ENCODE data around the gene ANKS6.
A peak's percentile ranks its signal among the peaks of the same experiment; 100 is the strongest.

The ANKS6 gene

DNA sequence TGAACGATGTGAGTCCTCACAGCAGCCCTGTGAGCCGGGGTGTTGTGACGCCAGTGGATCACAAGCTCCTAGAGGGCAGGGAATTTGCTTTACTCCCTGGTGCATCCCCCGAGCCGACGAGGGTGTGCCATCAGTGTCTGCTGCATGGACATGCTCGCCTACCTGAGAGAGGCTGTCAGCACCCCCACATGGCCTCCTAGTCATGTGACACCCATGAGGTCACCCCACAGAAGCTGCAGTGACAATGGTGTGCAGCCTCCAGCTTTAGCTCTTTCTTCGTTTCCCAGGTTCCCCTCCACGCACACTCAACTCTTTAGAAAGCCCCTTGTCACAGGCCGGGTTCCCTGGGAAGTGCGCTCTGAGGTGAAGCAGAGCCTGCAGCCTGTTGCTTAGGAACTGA lies 67.9 kb downstream of the ANKS6 start:
- no peak for DNase-seq

DNA sequence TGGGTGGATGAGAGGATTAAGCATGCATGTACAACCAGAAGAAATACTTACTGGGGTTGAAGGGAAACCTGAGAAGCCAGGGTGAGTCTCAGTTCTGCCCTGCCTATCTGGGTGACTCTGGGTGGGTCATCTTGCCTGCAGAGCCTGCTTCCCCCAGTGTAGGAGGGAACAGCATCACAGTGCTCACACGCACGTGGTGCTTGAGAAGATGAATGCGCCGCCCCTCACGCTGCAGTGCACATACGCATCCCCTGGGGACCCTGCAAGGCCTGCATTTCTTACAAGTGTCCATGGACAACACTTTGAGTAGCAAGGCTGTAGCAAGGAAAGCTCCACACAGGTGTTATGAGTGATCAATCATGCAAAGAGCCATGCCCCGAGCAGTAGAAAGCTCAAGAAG lies 68.9 kb downstream of the ANKS6 start:
- no peak for DNase-seq

DNA sequence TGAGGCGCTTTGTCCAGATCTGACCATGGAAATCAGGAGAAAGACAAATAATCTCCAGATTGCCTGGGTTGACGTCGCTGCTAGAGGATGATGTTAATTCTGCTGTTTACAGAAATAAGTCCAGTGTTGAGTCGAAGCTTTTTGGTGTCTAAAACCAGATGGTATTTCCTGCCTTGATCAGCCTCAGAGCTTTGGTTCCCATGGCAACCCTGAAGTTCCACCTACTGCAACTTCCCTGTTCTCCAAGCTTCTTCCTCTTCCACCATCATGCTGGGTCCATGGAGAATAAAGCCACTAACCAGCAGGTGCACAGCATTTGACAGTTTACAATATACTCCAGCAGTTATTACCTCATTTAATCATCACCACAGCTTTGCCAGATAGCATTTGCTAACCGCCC lies 69.6 kb downstream of the ANKS6 start:
- no peak for DNase-seq

DNA sequence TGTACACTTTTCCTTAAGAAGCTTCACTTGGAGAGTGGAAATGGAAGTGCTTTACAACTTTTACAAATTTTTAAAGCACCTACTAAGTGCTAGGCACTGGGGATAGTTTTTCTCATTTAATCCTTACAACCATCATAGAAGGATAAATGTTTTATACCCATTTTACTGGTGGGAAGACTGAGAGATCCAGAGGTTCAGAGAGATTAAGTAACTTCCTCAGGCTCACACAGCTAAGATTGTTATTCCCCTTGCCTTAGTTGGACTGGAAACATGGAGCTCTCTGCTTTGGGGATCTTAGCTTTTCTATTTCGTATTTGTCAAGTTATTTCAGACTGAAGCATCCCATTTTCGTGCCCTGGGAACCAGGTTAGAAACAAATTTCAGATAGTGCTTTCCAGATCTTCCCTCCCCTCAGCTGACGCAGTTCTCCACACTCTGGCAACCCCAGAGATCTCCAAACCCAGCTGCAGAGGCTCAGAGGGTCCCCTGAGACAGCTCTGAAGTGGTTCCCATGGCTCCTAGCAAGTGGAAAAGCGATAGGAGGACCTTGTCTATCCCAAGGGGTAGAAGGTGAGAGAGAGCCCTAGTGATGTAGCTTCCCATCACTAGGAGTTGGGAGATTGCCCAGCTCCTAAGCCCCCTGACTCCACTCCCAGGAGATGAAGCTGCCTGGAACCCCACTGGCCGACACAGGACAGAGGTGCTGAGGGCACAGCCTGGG lies 71.4 kb downstream of the ANKS6 start:
- DNase-seq: no peak

DNA sequence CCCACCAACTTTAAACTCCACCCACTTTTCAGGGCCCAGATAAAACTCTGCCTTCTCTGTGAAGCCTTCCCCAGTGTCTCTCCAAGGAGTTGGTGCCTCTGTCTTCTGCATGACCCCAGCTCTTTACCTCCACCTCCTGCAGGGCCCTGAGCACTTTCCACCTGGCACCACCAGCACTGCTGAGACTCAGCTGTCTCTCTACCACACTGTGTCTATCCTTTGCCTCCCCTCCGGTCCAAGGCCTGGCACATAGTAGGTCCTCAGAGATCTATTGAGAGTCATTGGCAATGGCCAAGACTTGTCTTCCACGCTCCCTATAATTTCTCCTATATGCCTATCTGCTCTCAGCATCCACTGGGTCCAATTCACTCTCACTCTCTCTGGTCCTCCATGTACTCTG lies 74.7 kb downstream of the ANKS6 start:
- no peak for DNase-seq

DNA sequence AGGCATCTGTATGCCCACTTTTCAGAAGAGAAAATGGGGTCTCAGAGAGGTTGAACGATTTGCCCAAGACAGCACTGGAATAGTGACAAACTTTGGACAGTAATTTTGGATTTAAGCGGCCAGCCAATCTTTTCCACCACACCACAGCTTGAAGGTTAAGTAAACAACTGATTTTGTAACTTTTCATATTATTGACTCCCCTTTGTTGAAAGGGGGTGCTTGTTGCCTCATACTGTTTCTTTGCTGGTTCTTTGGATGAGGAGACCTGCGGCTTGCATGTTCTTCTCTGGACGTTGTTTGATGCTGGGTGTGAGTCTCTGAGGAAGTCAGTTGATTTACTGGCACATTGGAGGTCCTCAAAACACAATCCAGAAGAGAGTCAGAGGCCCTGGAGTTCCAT lies 76.0 kb downstream of the ANKS6 start:
- no peak for DNase-seq

DNA sequence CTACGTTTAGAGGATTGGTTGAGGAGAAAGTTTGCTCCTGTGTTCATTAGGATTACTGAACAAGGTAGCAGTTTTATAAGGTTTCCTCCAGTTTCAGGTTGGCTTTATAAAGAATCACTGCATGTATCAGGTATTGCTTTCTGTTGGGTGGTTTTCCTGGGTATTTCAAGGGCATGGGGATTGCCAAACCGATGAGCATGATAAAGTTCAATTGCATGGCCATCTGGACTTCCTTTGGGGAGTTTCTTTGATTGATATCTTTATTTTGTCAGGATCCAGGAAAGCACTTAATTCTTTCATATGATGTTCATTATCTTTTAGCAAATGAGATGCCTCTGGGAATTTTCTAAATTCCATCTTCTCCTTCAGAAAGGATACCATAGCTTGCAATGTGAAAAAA lies 77.3 kb downstream of the ANKS6 start:
- DNase-seq: no peak

DNA sequence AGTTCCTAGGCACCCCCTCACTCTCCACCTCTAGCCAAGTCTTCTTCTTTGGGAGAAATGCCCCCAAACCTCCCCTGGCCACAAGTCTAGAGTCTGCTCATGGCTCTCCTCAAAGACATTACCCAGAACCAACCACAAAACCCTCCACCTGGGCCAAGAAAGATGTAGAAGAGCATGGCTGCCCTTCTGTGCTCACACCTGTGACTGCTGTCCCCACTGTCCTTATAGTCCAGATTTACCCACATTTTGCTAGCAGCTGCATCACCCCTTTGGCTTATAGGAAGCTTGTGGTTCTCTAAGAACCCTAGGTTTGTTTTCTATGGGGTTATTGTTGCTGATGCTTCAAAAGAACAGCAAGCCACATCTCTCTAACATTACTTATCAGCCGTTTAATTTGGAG lies 81.5 kb downstream of the ANKS6 start:
- no peak for DNase-seq

DNA sequence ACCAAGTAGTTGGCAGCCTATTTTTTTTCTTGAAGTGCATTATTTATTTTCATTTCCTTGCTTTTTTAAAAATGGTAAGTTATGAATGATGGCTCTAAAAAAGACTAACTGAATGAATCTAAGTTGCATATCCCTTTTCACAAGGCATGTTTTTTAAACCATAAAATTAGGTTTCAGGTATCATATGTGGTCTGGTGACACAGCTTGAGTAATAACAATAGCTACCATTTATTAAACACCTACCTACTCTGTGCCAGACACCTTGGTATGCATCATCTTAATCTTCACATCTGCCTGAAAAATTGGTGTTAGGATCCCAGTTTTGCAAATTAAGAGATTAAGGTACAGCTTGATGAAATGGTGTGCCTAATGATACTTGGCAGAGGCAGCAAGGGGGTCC lies 83.4 kb downstream of the ANKS6 start:
- DNase-seq: no peak

DNA sequence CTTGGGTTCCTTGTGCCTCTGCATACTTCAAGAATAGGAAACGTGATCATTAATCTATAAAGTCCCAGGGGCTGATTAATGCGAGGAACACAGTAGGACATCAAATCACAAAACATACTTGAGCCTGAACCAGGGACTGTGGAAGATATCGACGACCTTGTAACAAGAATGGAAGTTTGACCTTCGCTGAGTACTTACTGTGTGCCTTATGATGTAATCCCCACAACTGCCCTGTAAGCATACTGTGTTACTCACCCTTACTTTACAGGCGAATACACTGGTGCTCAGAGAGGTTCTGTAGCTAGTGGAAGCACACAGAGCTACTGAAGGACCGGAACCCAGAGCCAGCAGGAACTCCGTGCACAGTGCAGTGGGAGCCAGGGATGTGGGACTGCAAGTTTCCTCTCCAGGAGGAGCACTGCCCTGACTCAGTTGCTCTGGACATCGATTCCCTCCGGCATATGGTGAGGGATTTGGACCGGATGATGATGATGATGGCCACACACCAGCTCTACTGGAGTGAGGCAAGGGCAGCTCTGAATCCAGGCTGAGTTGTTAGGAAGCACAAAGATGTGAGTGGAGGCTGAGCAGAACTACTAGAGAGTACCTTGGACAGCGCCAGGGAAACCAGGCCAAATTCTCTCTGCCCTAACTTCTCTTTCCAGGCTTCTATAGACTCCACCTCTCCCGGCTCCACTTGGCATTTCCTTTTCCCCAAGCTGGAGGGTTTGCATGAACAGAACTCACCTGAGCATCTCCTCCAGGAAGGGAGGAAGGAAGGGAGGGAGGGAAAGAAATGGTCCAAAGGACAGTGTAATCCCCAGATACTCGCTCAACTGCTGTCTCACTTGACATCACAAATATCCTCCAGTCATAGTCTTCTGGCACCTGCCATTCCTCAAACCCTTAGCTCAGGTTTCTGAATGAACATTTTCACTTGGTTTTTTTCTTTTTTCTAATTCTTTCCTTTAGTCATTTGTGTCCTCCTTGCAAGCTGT lies 86.1 kb downstream of the ANKS6 start:
- no peak for DNase-seq

DNA sequence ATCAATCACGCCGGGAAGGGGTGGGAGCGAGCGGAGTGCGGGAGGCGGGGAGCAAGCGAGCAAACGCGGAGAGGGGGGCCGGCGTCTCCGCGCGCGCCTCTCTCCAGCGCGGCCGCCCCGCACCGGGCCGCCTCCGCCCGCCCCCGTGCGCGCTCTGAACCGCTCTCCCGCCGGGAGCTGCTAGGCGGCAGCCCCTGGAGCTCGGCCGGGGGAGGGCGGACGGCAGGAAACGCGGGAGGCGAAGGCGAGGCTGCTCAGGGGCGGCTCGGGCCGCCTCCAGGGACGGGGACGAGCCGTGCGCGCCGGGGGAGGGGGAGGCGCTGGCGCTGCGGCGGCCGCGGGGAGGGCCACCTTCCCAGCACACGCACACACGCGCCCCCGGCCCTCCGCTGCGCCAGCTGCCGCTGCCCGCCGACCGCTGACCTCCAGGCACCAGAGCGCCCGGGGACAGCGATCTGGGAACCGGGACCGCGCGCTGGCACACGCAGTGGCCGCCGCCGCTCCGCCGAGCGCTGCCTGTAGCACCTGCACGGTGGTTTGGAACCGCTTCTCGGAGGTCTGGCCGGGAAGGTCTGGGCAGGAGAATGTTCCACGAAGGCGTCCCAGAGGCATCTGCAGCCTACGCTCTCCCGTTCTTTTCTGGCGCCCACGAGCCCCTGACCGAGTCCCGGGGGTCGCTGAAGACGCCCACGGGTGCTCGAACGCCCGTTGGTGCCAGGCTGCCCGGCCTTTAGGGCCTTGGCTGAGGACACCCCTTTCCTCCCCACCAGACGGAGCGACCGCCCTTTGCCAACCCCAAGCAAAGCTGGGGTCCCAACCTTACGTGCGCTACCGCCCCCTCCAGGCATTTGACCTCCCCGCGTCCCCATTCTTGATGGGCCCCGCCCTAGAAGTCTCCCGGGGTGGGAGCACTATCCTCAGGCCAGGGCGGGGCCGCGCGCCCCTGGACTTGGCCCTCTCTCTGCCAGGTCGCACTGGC lies 87.1 kb downstream of the ANKS6 start, which contains the start of gene GABBR2:
TSS of gene GABBR2 (minus strand) at position 3 of the 979 bp plus-strand sequence. CDS start 198 bp downstream, outside the sequence.
- no peak for DNase-seq

DNA sequence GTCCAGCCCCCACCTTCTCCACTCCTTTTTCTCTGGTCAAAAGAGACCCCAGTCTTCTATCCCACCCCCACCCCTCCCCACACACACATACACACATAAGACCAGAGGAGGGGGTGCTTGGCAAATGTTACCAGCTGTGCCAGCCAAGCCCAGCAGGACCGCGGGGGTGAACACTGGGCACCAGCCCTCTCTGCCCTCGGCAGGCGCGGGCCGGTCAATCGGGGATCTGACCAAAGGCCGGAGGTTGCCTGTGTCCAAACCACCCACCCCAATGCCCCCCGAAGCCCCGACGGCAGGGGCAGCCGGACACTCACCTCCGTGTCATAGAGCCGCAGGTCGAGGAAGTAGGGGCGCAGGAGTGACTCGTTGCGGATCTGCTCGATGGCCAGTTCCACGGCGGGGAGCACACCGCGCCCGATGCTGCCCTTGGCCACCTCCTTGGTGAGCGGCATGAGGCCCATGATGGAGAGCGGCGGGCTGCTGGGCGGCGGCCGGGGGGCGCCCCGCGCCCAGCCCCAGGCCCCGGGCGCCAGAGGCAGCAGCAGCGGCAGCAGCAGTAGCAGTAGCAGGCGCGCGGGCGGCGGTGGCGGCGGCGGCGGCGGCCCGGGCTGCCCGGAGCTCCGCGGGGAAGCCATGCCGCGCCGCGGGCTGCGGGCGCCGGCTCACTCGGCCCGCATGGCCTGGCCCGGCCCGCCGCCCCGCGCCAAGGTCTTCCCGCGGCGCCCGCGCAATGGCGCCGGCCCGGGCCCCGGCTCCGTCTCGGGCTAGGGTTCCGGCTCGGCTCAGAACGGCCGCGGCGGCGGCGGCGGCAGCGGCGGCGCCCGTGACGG lies 88.0 kb downstream of the ANKS6 start:
- no peak for DNase-seq

DNA sequence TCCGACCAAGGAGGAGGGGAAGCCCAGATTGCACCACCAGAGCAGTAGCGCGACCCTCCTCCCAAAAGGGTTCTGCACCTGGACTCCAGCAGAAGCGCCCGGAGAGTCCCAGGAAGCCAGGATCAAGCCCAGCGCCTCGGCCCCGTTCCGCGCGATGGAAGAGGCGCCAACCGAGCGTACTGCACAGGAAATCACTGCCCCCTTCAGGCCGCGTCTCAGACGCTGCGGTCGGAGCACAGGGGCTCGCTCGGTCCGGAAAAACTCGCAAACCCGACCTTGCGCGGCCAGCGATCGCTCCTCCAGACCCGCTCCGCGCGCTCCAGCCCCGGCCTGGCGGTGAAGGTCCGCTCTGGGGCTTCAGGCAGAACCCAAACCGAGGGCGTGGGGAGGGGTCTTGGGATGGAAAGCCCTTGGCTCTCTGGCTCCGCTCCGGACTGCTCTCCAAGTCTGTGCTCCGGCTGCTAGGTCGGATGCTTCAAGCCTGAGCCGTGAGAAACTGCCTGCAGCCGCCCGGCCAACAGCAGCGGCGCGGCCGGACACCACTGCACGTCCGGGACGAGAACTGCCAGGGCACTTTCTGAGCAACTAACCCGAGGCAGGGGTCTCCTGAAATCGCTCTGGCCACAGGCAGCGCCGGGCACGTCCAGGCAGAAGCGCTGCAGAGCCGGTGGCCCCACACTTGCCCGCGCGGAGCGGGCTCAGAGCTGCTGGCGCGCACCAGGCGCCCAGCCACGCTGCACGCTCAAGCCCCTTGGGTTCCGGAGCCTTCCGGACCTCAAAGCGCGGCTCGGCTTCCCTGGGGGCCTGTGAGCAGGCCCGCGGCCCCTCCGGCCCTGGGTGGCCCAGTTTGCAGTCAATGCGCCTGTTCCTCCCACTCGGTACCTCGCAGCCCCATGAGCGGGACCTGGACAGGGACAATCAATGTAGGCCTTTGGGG lies 88.9 kb downstream of the ANKS6 start:
- peak; percentile 4 for DNase-seq

DNA sequence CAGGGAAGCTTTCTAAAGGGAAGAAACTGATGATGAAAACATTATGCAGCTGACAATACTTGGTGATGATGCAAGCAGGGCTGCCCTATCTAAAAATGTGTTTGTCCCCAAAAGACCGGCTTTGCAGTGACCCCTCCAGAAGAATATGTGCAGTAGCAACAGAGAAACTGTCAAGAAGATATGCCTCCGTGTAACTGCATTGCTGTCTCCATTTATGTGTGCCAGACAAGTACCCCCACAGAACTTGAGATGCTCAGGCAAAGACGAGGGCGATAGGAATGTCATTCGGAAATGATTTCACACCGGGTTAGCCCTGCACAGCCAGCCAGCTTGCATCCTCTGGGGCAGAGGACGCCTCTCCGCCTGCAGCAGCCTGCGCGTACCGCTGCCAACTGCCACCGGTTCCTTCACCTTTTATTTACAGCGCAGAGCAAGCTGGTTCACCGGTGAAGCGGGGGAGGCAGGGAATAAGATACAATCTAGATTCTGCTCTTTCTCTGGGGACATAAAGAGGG lies 89.6 kb downstream of the ANKS6 start:
- DNase-seq: no peak

DNA sequence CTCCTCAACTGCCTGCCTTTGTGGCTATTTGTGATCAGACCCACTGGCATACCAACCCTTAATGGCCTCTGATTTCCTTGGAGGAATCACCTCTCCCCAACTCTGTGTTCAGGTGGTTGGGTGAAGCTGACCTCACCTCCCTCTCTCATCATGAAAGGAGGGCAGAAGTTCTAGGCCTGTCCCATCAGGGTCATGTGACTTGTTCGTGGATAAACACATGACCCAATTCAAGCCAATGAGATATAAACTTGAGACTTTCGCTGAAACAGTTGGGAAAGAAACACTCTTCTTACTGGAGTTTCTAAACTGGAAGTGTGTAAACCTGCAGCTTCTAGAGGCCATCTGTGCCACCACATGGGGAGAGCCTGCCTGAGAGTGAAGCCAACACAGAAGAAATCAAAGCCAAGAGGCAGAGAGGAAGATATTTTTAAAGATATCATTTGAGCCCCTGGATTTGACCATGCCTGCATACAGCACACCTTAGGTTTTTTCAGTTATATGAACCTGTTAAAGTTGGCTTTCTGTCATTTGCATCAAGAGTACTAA lies 93.4 kb downstream of the ANKS6 start:
- DNase-seq: no peak

DNA sequence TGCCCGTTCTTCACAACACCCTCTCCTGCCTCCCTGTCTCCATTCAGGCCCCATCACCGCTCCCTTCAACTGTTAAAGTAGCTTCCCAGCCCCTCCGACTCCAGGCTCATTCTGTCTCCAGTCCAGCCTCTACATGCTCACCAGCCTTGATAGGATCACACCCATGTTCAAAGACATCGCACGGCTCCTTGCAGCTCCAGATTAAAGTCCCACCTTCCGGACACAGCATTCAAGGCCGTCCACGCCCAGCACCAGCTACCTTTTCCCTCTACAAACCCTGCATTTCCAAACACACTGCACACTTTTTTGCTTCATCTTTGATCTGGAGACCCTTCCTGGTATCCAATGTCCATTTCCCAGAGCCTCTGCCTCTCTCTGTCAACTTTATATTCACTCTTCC lies 94.0 kb downstream of the ANKS6 start:
- DNase-seq: no peak

DNA sequence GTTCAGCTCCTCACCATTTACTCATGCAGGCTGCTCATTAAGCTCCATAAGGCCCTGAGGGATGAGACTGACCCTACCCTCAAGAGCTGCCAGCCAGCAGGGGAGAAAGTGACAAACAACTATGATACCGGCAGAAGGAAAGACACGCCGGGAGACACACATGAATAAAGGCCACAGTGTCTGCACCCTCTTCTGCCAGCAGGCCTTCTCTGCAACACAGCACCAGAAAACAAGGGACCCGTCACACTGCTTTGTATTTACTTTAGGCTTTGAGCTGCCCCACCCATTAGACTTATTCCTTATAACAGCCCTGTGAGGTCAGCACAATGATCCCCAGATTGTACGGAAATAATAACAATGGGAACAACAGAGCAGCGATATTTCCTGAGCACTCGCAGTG lies 94.8 kb downstream of the ANKS6 start:
- DNase-seq: no peak

DNA sequence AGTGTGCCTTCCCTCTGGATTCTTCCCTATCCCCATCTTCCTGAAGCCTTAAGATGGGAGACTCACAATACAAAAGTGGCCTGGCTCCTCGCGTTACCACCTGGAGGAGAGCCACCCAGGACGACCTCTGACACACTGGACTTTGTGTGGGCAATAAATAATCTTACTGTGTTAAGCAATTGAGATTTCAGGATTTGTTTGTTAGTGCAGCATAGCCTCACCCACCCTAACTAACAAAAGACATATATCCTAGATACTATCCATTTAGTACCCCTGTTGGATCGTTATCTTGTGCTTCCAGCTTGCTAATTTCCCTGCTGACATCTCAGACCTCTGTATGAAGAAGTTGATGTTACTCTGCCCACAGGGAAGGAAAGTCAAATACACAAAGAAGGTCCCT lies 95.6 kb downstream of the ANKS6 start:
- no peak for DNase-seq

DNA sequence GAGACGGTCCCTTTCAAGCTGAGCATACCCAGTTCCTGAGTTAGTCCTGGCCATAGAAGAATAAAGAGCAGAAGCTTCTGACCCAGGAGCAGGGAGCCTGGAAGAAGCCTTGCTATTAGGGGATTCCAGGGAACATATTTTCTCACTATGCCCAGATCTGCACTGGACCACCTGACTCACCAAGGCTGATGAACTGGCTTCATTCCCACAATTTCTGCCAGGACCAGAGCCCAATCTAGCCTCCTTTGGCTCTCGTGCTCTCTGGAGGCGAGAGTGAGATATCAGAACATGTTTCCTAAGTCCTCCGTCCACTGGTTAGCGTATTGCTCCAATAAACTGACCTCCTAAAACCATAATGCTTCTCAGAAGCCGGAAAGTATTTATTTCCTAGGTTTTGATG lies 97.5 kb downstream of the ANKS6 start:
- no peak for DNase-seq

DNA sequence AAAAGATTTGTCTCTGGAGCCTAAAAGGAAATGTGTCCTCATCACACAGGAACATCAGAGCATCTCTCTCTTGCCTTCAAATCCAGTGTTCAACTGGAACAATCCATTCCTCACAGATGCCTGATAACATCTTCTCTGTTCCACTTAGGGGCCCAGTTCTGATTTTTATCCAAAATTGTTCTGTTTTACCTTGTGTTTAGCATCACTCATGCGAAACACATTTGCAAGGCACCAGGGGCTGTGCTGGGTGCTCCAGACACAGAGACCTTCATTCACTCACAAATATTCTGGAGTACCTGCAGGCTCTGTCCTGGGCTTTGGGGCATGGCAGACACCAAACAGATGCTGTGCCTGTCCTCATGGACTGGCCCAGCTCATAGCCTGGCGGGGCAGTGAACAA lies 101.4 kb downstream of the ANKS6 start:
- no peak for DNase-seq

Measured in T1000 (cell line).